Thyroid gland (tissue), 4 donors: ENCODE measurements around the gene NGB. TPM values are rescaled to one million over a fixed set of nuclear protein-coding genes. Genes with fewer than 3 reads are reported as not detected.

Experiments used
- DNase-seq, 2 donors: peaks; one replicate each; pipeline ENCODE4 v3.0.0-alpha.2; 2019
- H3K27ac ChIP-seq, 3 donors: fragments of 200-600 bp; sonication (generic); 1 replicate in 2 of 3; 2 replicates in 1 of 3; pipeline ENCODE4 v1.5.1; 2016 to 2019; ENCODE audit warnings: mild to moderate bottlenecking in 1 of 3, moderate library complexity in 1 of 3
- H3K27me3 ChIP-seq: fragments of 200-600 bp; sonication (generic); one replicate; pipeline ENCODE4 v1.5.1; 2019
- H3K36me3 ChIP-seq, 2 donors: fragments of 200-600 bp; sonication (generic); one replicate each; pipeline ENCODE4 v1.5.1; 2016 to 2019
- H3K4me1 ChIP-seq, 2 donors: fragments of 200-600 bp; sonication (generic); one replicate each; pipeline ENCODE4 v1.5.1; 2017 to 2019
- H3K4me3 ChIP-seq, 3 donors: fragments of 200-600 bp; sonication (generic); replicated peaks in 1 of 3; 1 replicate in 2 of 3; 2 replicates in 1 of 3; pipeline ENCODE4 v1.5.1; 2016; ENCODE audit warnings: mild to moderate bottlenecking in 1 of 3
- H3K9me3 ChIP-seq: fragments of 200-600 bp; sonication (generic); one replicate; pipeline ENCODE4 v1.5.1; 2017
- CTCF ChIP-seq, 6 experiments: fragments of 200-600 bp in 3 of 6; fragments of 450-650 bp in 3 of 6; sonication (generic) in 3 of 6; IDR thresholded peaks; one replicate each; pipeline ENCODE4 v1.5.1; 2016 to 2019; ENCODE audit warnings: antibody characterized with exemption in 6 of 6, mild to moderate bottlenecking in 2 of 6, inconsistent platforms in 1 of 6, moderate library complexity in 1 of 6
- POLR2A ChIP-seq, 2 donors: fragments of 450-650 bp; IDR thresholded peaks; one replicate each; pipeline ENCODE4 v1.6.1; 2017; ENCODE audit warnings: antibody characterized with exemption in 2 of 2, mild to moderate bottlenecking in 2 of 2, moderate library complexity in 1 of 2
- WGBS, 2 donors: methylation state at CpG; one replicate each; pipeline ENCODE4 v1.1.5; 2017; 5-methylcytosine and 5-hydroxymethylcytosine counted together
- intact Hi-C: fragments of 100-400 bp; cut with DNase I; formaldehyde crosslinking; loops from one replicate; pipeline ENCODE4 v1.15.1; 2023
- total RNA-seq, 4 donors: library from RNA; depleted of rRNA; stranded (reverse); fragments of >200 nt; gene quantifications; one replicate each; pipeline ENCODE4 v1.2.3, GENCODE V29; 2016

The NGB gene
- total RNA-seq, 4 donors from 2014 or later, result not detected

DNA sequence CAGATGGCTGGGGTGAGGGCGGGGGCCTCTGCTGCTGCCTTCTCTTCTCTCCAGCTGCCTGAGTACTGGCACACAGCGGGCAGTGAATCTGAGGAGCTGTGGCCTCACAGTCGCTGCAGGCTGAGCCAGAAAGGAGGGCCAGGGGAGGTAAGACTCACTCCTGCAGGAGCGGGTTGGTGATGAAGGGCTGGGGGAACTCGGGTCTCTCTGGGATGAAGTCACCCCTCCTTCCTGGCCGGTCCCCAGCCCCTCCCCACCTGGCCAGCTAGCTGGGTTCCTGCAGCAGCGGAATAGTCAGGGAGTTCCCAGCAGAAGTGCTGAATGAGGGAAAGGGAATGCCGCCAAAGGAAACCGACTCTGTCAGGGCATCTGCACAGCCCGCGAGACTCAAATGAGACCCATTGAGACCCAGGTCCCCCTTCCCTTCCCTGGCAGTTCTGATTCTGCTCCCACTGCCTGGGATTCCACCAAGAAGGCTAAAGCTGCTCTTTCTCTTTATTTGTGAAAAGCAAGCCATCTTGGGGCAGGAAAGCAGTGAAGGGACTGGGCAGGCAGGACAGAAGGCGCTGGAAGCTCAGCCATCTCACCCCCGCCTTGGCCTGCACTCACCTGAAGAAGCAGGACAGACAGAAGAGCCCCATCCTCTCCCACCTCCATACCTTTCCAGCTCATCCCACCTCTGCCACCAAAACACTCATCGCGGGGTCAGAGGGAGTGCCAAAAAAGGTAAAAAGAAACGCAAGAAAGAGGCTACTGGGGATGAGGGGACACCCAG, 5.3 kb downstream of the NGB start:
- intact Hi-C loops, result no loop called here
- no peak overlapping the region for H3K4me3 ChIP-seq
- no peak overlapping the region for H3K27ac ChIP-seq
- 73 to 75% methylated on average over 16 of the region's 16 CpGs for WGBS, 2 donors
- H3K36me3 ChIP-seq, result no peaks in the 10 kb centered on the region
- TF ChIP-seq POLR2A (IDR thresholded peaks at IDR 0.05) (no peak), CTCF (IDR thresholded peaks at IDR 0.05) (no peak)
- no peak for DNase-seq
- H3K27me3 ChIP-seq, result no peaks in the 10 kb centered on the region
- no peaks in the 10 kb centered on the region for H3K4me1 ChIP-seq
- H3K9me3 ChIP-seq, result no peaks in the 10 kb centered on the region

DNA sequence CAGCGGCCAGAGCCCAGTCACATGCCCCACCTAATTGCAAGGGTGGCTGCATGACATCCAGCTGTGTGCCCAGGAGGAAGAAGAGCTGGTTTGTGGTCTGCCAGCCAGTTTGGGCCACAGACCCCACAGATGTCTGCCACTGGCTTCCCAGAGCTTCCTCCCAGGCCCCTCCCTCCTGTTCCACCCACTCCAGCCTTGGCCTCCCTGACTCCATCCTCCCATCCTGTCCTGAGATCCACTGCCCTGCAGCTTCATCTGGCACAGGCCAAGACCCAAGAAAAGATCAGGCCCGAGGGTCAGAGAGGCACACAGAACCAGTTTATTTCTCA, 5.9 kb downstream of the NGB start:
- Histone ChIP-seq H3K4me1 (no peaks in the 10 kb centered on the region), H3K4me3 (no peak overlapping the region), H3K27me3 (no peaks in the 10 kb centered on the region), H3K9me3 (no peaks in the 10 kb centered on the region), H3K36me3 (no peaks in the 10 kb centered on the region), H3K27ac (no peak overlapping the region)
- TF ChIP-seq CTCF (IDR thresholded peaks at IDR 0.05), result no peak
- TF ChIP-seq POLR2A (IDR thresholded peaks at IDR 0.05), result no peak
- 70 to 73% methylated on average over 1 to 2 of the region's 2 CpGs for WGBS, 2 donors
- DNase-seq, result no peak
- intact Hi-C loops, result no loop called here

DNA sequence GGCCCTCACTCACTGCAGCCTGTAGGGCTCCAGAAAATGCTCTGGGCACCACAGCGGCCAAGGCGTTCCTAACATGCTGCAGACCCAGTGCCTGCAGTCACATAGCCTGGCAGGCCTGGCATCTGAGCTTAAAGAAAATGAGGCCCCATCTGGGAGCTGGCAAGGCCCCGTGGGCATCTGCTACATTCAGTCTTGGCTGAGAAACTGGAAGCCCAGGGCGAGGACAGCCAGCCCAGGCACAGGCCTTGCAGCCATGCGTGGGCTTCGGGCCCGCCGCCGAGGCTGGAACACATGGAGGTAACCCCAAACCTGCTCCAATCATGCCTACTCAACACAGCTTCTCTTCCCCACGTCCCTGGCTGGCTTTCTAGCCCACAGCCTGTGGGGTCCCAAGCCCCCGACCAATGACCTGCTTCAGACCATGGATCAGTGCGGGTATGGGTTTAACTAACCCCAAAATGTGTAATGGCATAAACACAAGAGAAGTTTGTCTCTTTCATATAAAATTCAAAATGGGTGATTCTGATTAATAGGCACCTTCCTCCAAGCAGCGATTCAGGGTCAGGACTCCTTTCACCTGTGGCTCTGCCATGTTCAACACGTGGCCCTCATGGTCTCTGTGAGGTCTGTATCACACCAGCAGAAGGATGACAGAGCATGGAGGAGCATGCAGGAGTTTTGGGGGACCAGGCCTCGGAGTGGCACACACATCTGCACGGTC, 6.4 kb downstream of the NGB start:
- no peak for TF ChIP-seq POLR2A (IDR thresholded peaks at IDR 0.05)
- no peak for TF ChIP-seq CTCF (IDR thresholded peaks at IDR 0.05)
- intact Hi-C loops, result no loop called here
- Histone ChIP-seq H3K4me1 (no peaks in the 10 kb centered on the region), H3K4me3 (no peak overlapping the region), H3K36me3 (no peaks in the 10 kb centered on the region), H3K27ac (no peak overlapping the region), H3K27me3 (no peaks in the 10 kb centered on the region), H3K9me3 (no peaks in the 10 kb centered on the region)
- DNase-seq, result no peak
- 85 to 86% methylated on average over 12 to 13 of the region's 16 CpGs for WGBS, 2 donors

GRCh38 chr14:77260631-77261030, 10.4 kb downstream of the NGB start:
- no peaks in the 10 kb centered on the region for H3K9me3 ChIP-seq
- WGBS, 2 donors, result 23 to 41% methylated on average over 2 to 10 of the region's 10 CpGs

More at GRCh38 chr14:77260631-77261030, 10.4 kb downstream of the NGB start:
- peak; percentile 45 to 49 for DNase-seq
- H3K27ac ChIP-seq, result no peak overlapping the region
- H3K27me3 ChIP-seq, result no peaks in the 10 kb centered on the region
- no peaks in the 10 kb centered on the region for H3K4me1 ChIP-seq
- no peak overlapping the region for H3K4me3 ChIP-seq
- intact Hi-C loops, result no loop called here
- TF ChIP-seq CTCF (IDR thresholded peaks at IDR 0.05) (no peak), POLR2A (IDR thresholded peaks at IDR 0.05) (no peak)
- H3K36me3 ChIP-seq, result no peaks in the 10 kb centered on the region
